DMS114 treated with DMSO at 0.1 percent for 48 hours (cell line): ENCODE measurements around the gene RWDD3.

Source experiments
- DNase-seq: peaks from one replicate; lab custom pipeline; 2025; ENCODE audit not compliant: unreplicated experiment; lab: John Stamatoyannopoulos, UW

Gene RWDD3

DNA sequence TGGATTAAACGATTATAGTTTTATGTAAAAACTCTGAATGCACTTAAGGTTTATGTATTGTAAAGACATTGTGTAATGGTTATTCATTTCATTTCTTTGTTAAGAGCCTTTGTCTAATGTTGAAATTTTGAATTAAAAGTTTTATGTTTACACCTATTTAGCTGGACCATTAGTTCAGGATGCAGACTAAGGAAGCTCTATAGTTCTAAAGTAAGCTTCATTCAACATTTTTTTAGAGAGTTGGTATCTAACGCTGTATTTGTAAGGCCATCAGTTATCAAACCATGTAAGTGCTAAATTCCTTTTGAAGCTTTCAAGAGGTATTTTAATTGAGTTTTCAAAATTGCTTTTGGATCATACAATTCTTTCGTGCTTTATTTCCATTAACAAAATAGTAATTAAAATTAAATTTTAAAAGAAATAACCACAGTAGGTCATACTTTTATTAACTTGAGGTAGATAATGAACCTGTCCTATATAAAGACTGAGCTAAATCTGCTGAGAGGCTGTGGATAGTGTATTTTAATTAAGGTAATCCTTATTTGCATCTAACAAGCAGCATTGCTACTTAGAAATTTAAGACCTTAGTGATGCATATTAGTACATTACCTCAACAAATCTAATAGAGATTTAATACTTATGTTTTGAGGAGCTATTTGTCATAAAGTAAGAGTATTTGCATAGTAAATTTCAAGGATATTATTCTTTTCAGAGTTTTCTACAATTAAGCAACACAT lies 47.9 kb downstream of the RWDD3 start:
- no peak for DNase-seq

DNA sequence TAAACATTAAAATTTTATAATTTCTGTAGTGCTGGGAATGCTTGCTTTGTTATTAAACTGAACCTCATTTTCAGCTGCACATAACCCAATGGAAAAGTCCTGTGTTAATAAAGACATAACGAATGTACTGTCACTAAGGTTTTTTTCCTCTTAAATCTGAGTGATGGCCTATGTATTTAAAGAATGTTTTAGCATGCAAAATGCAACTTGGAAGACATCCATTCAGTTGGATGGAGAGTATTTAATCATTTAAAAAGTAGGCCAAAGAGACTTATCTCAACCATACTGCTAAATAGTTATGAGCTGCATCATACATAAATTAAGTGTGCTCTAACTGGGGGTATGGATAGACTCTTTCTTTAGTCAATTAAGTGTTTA lies 48.5 kb downstream of the RWDD3 start:
- DNase-seq = no peak

DNA sequence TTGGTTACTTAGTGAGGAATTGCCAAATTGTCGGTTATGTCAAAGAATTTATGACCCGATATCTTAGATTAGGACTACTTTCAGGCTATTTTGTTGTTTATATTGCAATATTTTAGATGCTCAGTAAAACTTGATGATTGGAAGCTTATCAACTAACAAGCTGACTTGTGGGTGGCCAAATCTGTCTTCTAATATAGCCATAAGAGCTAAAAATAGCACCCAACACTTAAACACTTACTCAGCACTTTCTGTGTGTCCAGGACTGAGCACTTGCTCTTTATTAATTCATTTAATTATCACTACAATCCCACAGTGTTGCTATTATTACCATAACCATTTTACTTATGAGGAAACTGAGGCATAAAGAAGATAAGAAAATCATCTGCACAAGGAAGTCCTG lies 50.4 kb downstream of the RWDD3 start:
- no peak for DNase-seq

DNA sequence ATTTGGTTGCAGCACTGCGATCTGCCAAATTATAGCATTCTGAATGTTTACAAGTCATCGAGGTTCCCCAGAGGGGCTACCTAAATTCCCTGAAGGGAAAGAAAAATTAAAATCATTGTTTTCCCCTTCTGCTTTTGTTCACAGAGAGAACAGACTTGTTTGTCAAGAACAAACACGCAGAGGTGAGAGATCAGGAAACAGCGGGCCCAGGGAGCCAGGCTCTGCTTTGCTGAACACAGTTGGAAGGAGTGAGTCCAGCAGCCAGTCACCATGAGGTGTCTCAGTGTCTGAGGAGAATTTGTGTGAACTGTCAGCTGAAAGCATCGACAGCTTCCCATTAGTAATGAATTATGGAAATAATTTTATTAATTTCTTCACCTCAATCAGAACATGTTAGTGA lies 52.5 kb downstream of the RWDD3 start:
- DNase-seq = no peak

DNA sequence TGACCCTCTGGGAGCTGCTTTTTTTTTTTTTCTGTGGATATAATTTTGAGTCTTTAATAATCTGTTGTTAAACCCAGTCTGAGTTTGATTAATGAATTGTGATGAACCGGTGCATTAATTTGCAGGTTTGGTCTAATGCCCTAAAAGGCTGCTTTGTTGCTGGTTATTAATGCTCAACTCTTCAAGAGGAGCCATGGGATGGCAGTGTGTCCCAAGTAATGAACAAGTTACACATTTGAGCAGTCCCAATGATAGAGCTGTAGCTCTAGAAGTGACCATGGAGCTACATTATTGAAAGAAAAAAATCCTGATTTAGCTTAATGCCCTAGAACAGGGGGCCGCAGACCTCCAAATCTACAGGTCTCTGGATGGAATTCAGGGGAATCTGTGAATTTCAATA lies 53.1 kb downstream of the RWDD3 start:
- no peak for DNase-seq

DNA sequence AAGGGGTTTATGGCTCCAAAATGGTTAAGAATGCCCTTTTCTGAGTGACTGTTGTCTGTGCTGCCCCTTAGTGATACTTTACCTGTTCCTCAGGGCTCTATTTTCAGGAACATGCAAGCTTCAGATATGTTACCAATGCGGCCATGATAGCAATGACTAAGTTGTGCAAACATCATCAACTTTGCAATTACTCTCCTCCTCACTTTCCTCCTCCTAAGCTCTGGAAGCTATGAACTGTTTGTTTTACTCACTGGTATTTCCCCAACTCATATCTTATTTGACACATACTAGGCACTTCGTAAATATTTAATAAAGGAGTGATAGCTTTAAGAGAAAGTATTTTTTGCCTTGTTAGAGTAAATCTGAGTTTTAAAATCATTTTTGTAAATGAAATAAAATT lies 53.8 kb downstream of the RWDD3 start:
- DNase-seq = no peak
